ENCODE data around the gene ZNF354B. TPM values are rescaled to one million over a fixed set of nuclear protein-coding genes. Genes with fewer than 3 reads are reported as not detected.
"Not testable (repeated sequence)": the region's sequence is repeated elsewhere in the genome, so short reads cannot be mapped to it uniquely, and the experiment has no call there.

Gene ZNF354B
- total and polyA plus RNA-seq, 2 of the 8 experiments (the other 6 are each of a cell fraction or from before 2014, with no cell fraction given) = 5.0 to 10.8 TPM

DNA sequence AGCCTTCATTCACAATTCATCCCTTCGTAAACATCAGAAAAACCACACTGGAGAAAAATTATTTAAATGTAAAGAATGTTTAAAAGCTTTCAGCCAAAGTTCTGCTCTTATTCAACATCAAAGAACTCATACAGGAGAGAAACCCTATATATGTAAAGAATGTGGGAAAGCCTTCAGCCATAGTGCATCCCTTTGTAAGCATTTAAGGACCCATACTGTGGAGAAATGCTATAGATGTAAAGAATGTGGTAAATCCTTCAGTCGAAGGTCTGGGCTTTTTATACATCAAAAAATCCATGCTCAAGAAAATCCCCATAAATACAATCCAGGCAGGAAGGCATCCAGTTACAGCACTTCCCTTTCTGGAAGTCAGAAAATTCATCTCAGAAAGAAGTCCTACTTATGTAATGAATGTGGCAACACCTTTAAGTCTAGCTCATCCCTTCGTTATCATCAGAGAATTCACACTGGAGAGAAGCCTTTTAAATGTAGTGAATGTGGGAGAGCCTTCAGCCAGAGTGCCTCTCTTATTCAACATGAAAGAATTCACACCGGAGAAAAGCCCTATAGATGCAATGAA lies 23.5 kb downstream of the ZNF354B start:
- H4K20me1 ChIP-seq (replicated peaks in 1 of 2; ENCODE audit: control insufficient read depth in 1 of 2, insufficient read depth in 2 of 2, low read length in 2 of 2); DNase-seq (ENCODE audit: low read depth in 1 of 2, low spot score in 2 of 2); H4K8ac ChIP-seq (ENCODE audit: extremely low read depth, insufficient read depth, low read length); H3K56ac ChIP-seq (replicated peaks; ENCODE audit: insufficient read length, low read depth, low read length); H2BK5ac ChIP-seq (ENCODE audit: low read depth, low read length); H3K23me2 ChIP-seq (ENCODE audit: low read depth, low read length); H3K4me1 ChIP-seq (replicated peaks in 1 of 4; ENCODE audit: control insufficient read depth in 3 of 4, insufficient read depth in 4 of 4, low read length in 3 of 4); H2BK12ac ChIP-seq (ENCODE audit: low read depth, low read length); H2BK20ac ChIP-seq (ENCODE audit: low read length); H3K18ac ChIP-seq (ENCODE audit: extremely low read depth, low read length); H3K4ac ChIP-seq (replicated peaks; ENCODE audit: insufficient read length, low read depth, low read length); H3K79me1 ChIP-seq (ENCODE audit: low read depth, low read length); H3K27ac ChIP-seq (ENCODE audit: low read depth, low read length); H3K4me2 ChIP-seq (ENCODE audit: insufficient read depth in 1 of 2, low read depth in 2 of 2, low read length in 2 of 2); H3K23ac ChIP-seq (ENCODE audit: insufficient read length); CTCF ChIA-PET (ENCODE audit: partially characterized antibody); H2AK5ac ChIP-seq (ENCODE audit: low read depth, low read length); H2BK120ac ChIP-seq (replicated peaks; ENCODE audit: low read depth, low read length); H3K9ac ChIP-seq (replicated peaks in 1 of 4; ENCODE audit: extremely low read depth in 1 of 4, low read depth in 3 of 4, low read length in 3 of 4); H3K4me3 ChIP-seq (ENCODE audit: extremely low read depth in 1 of 4, insufficient read depth in 2 of 4, low read depth in 3 of 4, low read length in 4 of 4); H3K14ac ChIP-seq (ENCODE audit: insufficient read length); H3K79me2 ChIP-seq (ENCODE audit: control insufficient read depth in 1 of 2, insufficient read depth in 2 of 2, low read length in 2 of 2); H2AFZ ChIP-seq (ENCODE audit: low read length); H4K5ac ChIP-seq (ENCODE audit: insufficient read length, low read depth, low read length); H4K91ac ChIP-seq (replicated peaks; ENCODE audit: insufficient read length, low read length); H3K27me3 ChIP-seq (replicated peaks in 1 of 4; ENCODE audit: control insufficient read depth in 3 of 4, extremely low read depth in 1 of 4, insufficient read depth in 3 of 4, low read length in 3 of 4); H2BK15ac ChIP-seq (ENCODE audit: low read length): not testable (repeated sequence)
- peaks cover 2 to 63% (median 22%) of the 10 kb centered on the region in 4 experiments; a peak in 7 of 8 replicates for H3K36me3 ChIP-seq (ENCODE audit: control insufficient read depth in 2 of 4, insufficient read depth in 4 of 4, low read length in 3 of 4)
- peak; percentile 36 for FAIRE-seq
- peaks cover 50 to 61% of the 10 kb centered on the region in 2 experiments for H3K9me3 ChIP-seq (ENCODE audit: insufficient read depth in 2 of 2, low read depth in 1 of 2, low read length in 1 of 2)
- 91% methylated on average over 3 of the region's 4 CpGs; no CpG with 5 or more reads in 1 of the 2 experiments for WGBS, 2 experiments (ENCODE audit: extremely low coverage in 1 of 2, insufficient coverage in 1 of 2, insufficient read length in 1 of 2, insufficient replicate concordance in 2 of 2, low coverage in 1 of 2, low lambda C conversion rate in 2 of 2, missing lambda C conversion rate in 1 of 2)
- peak; percentile 66; the same call in 1 of the 2 replicates for TF ChIP-seq ZNF274 (IDR thresholded peaks at IDR 0.05; ENCODE audit: borderline replicate concordance, extremely low read depth, low read length)
- POLR2A ChIA-PET (ENCODE audit: partially characterized antibody) = interaction anchor here (1.6 kb wide), 1 partner anchor 13 kb away, joined by 4 read pairs; the partner anchor contains the start of gene ZFP2

Measured in H1 (cell line).